MM.1S (cell line): ENCODE data around the gene PON2.

Experiments used
- CTCF ChIP-seq: fragments of 300-600 bp; sonication (generic); IDR thresholded peaks from 2 replicates; pipeline ENCODE4 v1.5.1; 2016; ENCODE audit warnings: antibody characterized with exemption, low read length, mixed read lengths
- EZH2 ChIP-seq: fragments of 300-600 bp; sonication (generic); optimal IDR thresholded peaks from 2 replicates; pipeline ENCODE3; 2017; ENCODE audit warnings: low read depth, mild to moderate bottlenecking, antibody characterized with exemption, low read length, mixed read lengths
- EZH2phosphoT487 ChIP-seq: fragments of 300-600 bp; sonication (generic); IDR thresholded peaks from 2 replicates; pipeline ENCODE4 v1.6.1; 2018; ENCODE audit warnings: antibody characterized with exemption, low read length

- no peak for TF ChIP-seq EZH2
- TF ChIP-seq CTCF, result no peak
- TF ChIP-seq EZH2phosphoT487, result no peak
Observed at GRCh38 chr7:95411036-95411435, 23.8 kb downstream of the PON2 start.
